Liver (tissue), 9 donors: ENCODE results near the gene TCFL5. TPM values are rescaled to one million over a fixed set of nuclear protein-coding genes. Genes with fewer than 3 reads are reported as not detected.
A peak's percentile ranks its signal among the peaks of the same experiment; 100 is the strongest.
"Not testable (repeated sequence)": the region's sequence is repeated elsewhere in the genome, so short reads cannot be mapped to it uniquely, and the experiment has no call there.

Experiments
- DNase-seq: peaks from one replicate; pipeline ENCODE4 v3.0.0-alpha.2; 2017; ENCODE audit warnings: low spot score
- H3K27ac ChIP-seq, 2 donors: one replicate each; pipeline ENCODE4 v1.7.0; 2013; ENCODE audit warnings: inconsistent platforms in 2 of 2, low read length in 2 of 2, control low read depth in 1 of 2, low read depth in 1 of 2, mild to moderate bottlenecking in 1 of 2
- H3K27me3 ChIP-seq, 4 donors: one replicate each; pipeline versions ENCODE4 v1.6.1 to v1.7.0; 2013; ENCODE audit warnings: low read length in 3 of 4, inconsistent platforms in 1 of 4, mild to moderate bottlenecking in 1 of 4, moderate library complexity in 1 of 4; ENCODE audit not compliant: control insufficient read depth in 4 of 4, insufficient read depth in 4 of 4
- H3K36me3 ChIP-seq, 4 donors: one replicate each; pipeline versions ENCODE4 v1.6.1 to v1.7.0; 2013; ENCODE audit warnings: low read length in 3 of 4, mild to moderate bottlenecking in 3 of 4, low read depth in 1 of 4, moderate library complexity in 1 of 4; ENCODE audit not compliant: control insufficient read depth in 4 of 4, insufficient read depth in 3 of 4
- H3K4me1 ChIP-seq, 4 donors: one replicate each; pipeline versions ENCODE4 v1.6.1 to v1.7.0; 2013; ENCODE audit warnings: low read length in 3 of 4, mild to moderate bottlenecking in 3 of 4, moderate library complexity in 1 of 4; ENCODE audit not compliant: control insufficient read depth in 4 of 4, insufficient read depth in 4 of 4
- H3K4me3 ChIP-seq, 3 donors: one replicate each; pipeline versions ENCODE4 v1.6.1 to v1.7.0; 2013; ENCODE audit warnings: low read length in 3 of 3, control low read depth in 1 of 3, low read depth in 1 of 3, mild to moderate bottlenecking in 1 of 3
- H3K9ac ChIP-seq, 2 donors: one replicate each; pipeline ENCODE4 v1.7.0; 2013; ENCODE audit warnings: low read length in 2 of 2, mild to moderate bottlenecking in 2 of 2, moderate library complexity in 2 of 2, control low read depth in 1 of 2, low read depth in 1 of 2
- H3K9me3 ChIP-seq, 4 donors: one replicate each; pipeline versions ENCODE4 v1.6.1 to v1.7.0; 2013; ENCODE audit warnings: low read length in 3 of 4; ENCODE audit not compliant: control insufficient read depth in 4 of 4
- ATF3 ChIP-seq: IDR thresholded peaks from 2 replicates; pipeline ENCODE4 v1.6.1; 2016; ENCODE audit warnings: antibody characterized with exemption
- CTCF ChIP-seq: fragments of 150-350 bp; IDR thresholded peaks from 2 replicates; pipeline ENCODE4 v1.5.1; 2017; ENCODE audit warnings: improper control_type of control experiment, low read depth, low read length; ENCODE audit not compliant: missing input control
- EGR1 ChIP-seq, 2 donors: IDR thresholded peaks; 2 replicates each; pipeline ENCODE4 v1.6.1; 2016 to 2018; ENCODE audit warnings: antibody characterized with exemption in 2 of 2, low read depth in 2 of 2
- FOXA1 ChIP-seq: IDR thresholded peaks from 2 replicates; pipeline ENCODE4 v1.6.1; 2016; ENCODE audit warnings: antibody characterized with exemption
- FOXA2 ChIP-seq: IDR thresholded peaks from 2 replicates; pipeline ENCODE4 v1.6.1; 2016; ENCODE audit warnings: antibody characterized with exemption
- GABPA ChIP-seq, 2 donors: IDR thresholded peaks in 1 of 2; conservative IDR thresholded peaks in 1 of 2; 2 replicates each; pipeline ENCODE4 v1.6.1; 2016; ENCODE audit warnings: antibody characterized with exemption in 2 of 2, mild to moderate bottlenecking in 1 of 2, moderate library complexity in 1 of 2
- HNF4A ChIP-seq, 2 donors: conservative IDR thresholded peaks; 2 replicates each; pipeline ENCODE4 v1.6.1; 2016; ENCODE audit warnings: antibody characterized with exemption in 2 of 2, mild to moderate bottlenecking in 2 of 2
- HNF4G ChIP-seq: IDR thresholded peaks from 2 replicates; pipeline ENCODE4 v1.6.1; 2016; ENCODE audit warnings: antibody characterized with exemption
- JUND ChIP-seq, 2 donors: IDR thresholded peaks; 2 replicates each; pipeline ENCODE4 v1.6.1; 2016; ENCODE audit warnings: antibody characterized with exemption in 2 of 2
- MAX ChIP-seq: IDR thresholded peaks from 2 replicates; pipeline ENCODE4 v1.6.1; 2016; ENCODE audit warnings: antibody characterized with exemption
- NR2F2 ChIP-seq: IDR thresholded peaks from 2 replicates; pipeline ENCODE4 v1.6.1; 2016; ENCODE audit warnings: antibody characterized with exemption
- RAD21 ChIP-seq, 2 donors: IDR thresholded peaks; 2 replicates each; pipeline ENCODE4 v1.6.1; 2016; ENCODE audit warnings: antibody characterized with exemption in 2 of 2, mild to moderate bottlenecking in 2 of 2
- REST ChIP-seq: IDR thresholded peaks from 2 replicates; pipeline ENCODE4 v1.6.1; 2016; ENCODE audit warnings: antibody characterized with exemption, mild to moderate bottlenecking
- RXRA ChIP-seq, 2 donors: IDR thresholded peaks; 2 replicates each; pipeline ENCODE4 v1.6.1; 2017 to 2018; ENCODE audit warnings: antibody characterized with exemption in 2 of 2, mild to moderate bottlenecking in 1 of 2
- SP1 ChIP-seq: IDR thresholded peaks from 2 replicates; pipeline ENCODE4 v1.6.1; 2018; ENCODE audit warnings: antibody characterized with exemption, mild to moderate bottlenecking
- TAF1 ChIP-seq: conservative IDR thresholded peaks from 2 replicates; pipeline ENCODE4 v1.6.1; 2016; ENCODE audit warnings: antibody characterized with exemption, mild to moderate bottlenecking
- YY1 ChIP-seq: IDR thresholded peaks from 2 replicates; pipeline ENCODE4 v1.6.1; 2016; ENCODE audit warnings: antibody characterized with exemption, mild to moderate bottlenecking
- ZBTB33 ChIP-seq: IDR thresholded peaks from 2 replicates; pipeline ENCODE4 v1.6.1; 2016; ENCODE audit warnings: antibody characterized with exemption
- WGBS: extraction: QIAGEN DNeasy Blood & Tissue Kit; methylation state at CpG from one replicate; pipeline ENCODE4 v1.1.7; 2013; 5-methylcytosine and 5-hydroxymethylcytosine counted together
- polyA plus RNA-seq, 2 donors: library from polyadenylated mRNA; stranded (reverse) in 1 of 2; unstranded in 1 of 2; fragments of 200-250 nt in 1 of 2; fragments of >200 nt in 1 of 2; fragmentation: Nextera tagmentation in 1 of 2; extraction: Ambion mirVana in 1 of 2; gene quantifications; one replicate each; pipeline versions ENCODE4 v1.2.1 to v1.2.3, GENCODE V29; 2013 to 2015
- total RNA-seq, 2 donors: library from RNA; depleted of rRNA; stranded (reverse); fragments of >200 nt; gene quantifications; one replicate each; pipeline ENCODE4 v1.2.3, GENCODE V29; 2014
- donor health status: healthy.
- donor health status: healthy.
- donor health status: healthy.
- donor health status: healthy.
- donor health status: healthy.

The TCFL5 gene
- total and polyA plus RNA-seq, 4 donors = 0.79 to 3.8 (median 2.2) TPM

- H3K27me3 ChIP-seq = no peaks in the 10 kb centered on the region
- no peak for TF ChIP-seq EGR1 (IDR thresholded peaks at IDR 0.05; ENCODE audit: low read depth in 2 of 2)
- no peak for TF ChIP-seq HNF4G
- no peak for TF ChIP-seq JUND (IDR thresholded peaks at IDR 0.05)
- no peak for TF ChIP-seq GABPA (IDR thresholded peaks at IDR 0.05 in 1 of 2, conservative IDR thresholded peaks at IDR 0.05 in 1 of 2)
- TF ChIP-seq YY1 = no peak
- TF ChIP-seq REST = no peak
- no peak for TF ChIP-seq ZBTB33
- TF ChIP-seq RAD21 (IDR thresholded peaks at IDR 0.05) = no peak
- no peak for TF ChIP-seq FOXA1
- TF ChIP-seq SP1 = no peak
- TF ChIP-seq RXRA (IDR thresholded peaks at IDR 0.05) = no peak
- TF ChIP-seq MAX = no peak
- no peak for TF ChIP-seq CTCF
- no peak for TF ChIP-seq FOXA2
- no peak for TF ChIP-seq TAF1
- no peak for TF ChIP-seq NR2F2
- TF ChIP-seq HNF4A (conservative IDR thresholded peaks at IDR 0.05) = no peak
- TF ChIP-seq ATF3 = no peak
- H3K4me1 ChIP-seq = peaks cover 0 to 9% (median 4%) of the 10 kb centered on the region in 4 donors
- H3K27ac ChIP-seq = no peak overlapping the region
- 84% methylated on average over 11 of the region's 14 CpGs for WGBS
- H3K36me3 ChIP-seq = peaks cover 0 to 4% (median 0%) of the 10 kb centered on the region in 4 donors
- no peak overlapping the region for H3K4me3 ChIP-seq
- no peak for DNase-seq
- no peaks in the 10 kb centered on the region for H3K9me3 ChIP-seq
- no peak overlapping the region for H3K9ac ChIP-seq
Measured at GRCh38 chr20:62874964-62875344, 13.3 kb upstream of the TCFL5 start.

GRCh38 chr20:62873681-62874031 lies 12.0 kb upstream of the TCFL5 start:
- not testable (repeated sequence) for H3K4me3 ChIP-seq, DNase-seq, H3K9me3 ChIP-seq, H3K27ac ChIP-seq, H3K27me3 ChIP-seq, H3K9ac ChIP-seq, H3K4me1 ChIP-seq, H3K36me3 ChIP-seq
- TF ChIP-seq RAD21 (IDR thresholded peaks at IDR 0.05) (peak; percentile 66 to 67), CTCF (peak; percentile 24)
- WGBS = 11% methylated on average over 15 of the region's 15 CpGs
